GM21367 (cell line): ENCODE data around the gene PCDHB7.
"Not testable (repeated sequence)": the region's sequence is repeated elsewhere in the genome, so short reads cannot be mapped to it uniquely, and the experiment has no call there.

Experiments used
- ATAC-seq: cut with Tn5 transposase; IDR thresholded peaks from one replicate; pipeline ENCODE4 v1.9.1; 2021; ENCODE audit not compliant: unreplicated experiment

Gene PCDHB7

DNA sequence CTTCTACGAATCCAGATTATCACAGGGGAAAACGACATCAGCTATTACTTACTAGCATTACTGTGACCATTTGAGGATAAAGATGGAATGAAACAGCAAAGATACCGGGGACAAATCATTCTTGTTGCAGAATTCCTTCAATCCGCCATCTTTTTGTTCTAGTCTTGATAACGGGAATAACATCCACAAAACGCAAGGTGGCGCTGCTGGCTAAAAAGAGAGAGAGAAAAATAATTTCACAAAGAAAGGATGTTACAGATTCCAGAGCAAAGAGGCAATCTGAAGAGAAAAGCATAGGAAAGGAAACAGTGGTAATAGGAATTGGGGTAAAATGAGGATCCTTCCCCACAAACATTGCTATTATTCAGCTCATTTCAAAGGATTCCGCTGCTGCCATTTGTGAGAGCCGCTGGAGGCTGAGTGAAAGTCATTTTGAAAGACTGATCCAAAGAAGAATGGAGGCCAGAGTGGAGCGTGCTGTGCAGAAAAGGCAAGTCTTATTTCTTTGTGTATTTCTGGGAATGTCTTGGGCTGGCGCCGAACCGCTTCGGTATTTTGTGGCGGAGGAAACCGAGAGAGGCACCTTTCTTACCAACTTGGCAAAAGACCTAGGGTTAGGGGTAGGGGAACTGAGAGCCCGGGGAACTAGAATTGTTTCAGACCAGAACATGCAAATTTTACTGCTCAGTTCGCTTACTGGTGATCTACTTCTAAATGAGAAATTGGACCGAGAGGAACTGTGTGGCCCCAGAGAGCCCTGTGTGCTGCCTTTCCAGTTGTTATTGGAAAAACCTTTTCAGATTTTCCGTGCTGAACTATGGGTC is at the start of gene PCDHB7:
TSS of gene PCDHB7 (plus strand) at position 264 of the 824 bp plus-strand sequence. CDS start at position 456, 192 bp downstream.
- ATAC-seq, result no peak

DNA sequence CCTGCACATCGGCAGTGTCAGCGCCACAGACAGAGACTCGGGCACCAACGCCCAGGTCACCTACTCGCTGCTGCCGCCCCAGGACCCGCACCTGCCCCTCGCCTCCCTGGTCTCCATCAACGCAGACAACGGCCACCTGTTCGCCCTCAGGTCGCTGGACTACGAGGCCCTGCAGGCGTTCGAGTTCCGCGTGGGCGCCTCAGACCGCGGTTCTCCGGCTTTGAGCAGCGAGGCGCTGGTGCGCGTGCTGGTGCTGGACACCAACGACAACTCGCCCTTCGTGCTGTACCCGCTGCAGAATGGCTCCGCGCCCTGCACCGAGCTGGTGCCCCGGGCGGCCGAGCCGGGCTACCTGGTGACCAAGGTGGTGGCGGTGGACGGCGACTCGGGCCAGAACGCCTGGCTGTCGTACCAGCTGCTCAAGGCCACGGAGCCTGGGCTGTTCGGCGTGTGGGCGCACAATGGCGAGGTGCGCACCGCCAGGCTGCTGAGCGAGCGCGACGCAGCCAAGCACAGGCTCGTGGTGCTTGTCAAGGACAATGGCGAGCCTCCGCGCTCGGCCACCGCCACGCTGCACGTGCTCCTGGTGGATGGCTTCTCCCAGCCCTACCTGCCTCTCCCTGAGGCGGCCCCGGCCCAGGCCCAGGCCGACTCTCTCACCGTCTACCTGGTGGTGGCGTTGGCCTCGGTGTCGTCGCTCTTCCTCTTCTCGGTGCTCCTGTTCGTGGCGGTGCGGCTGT is 48.9 kb upstream of the PCDHB7 start:
- not testable (repeated sequence) for ATAC-seq

DNA sequence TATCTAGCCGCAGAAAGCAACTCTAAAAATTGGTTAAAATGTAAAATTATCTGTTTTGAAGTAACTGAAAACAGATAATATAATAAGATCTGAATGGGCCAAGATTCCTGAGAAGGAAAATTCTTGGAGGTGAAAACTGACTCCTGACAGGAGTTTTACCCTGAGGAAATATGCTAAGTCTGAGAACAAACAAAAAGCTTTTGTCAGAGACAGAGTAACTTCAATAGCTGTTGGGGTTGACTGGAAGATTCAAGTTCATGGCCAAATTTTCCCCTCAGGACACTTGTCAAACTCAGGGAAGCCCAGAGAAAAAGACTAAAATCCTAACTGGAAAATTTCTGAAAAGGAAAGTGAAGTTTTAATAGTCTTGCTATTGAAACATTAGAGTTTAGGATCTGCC is 45.1 kb upstream of the PCDHB7 start:
- no peak for ATAC-seq

DNA sequence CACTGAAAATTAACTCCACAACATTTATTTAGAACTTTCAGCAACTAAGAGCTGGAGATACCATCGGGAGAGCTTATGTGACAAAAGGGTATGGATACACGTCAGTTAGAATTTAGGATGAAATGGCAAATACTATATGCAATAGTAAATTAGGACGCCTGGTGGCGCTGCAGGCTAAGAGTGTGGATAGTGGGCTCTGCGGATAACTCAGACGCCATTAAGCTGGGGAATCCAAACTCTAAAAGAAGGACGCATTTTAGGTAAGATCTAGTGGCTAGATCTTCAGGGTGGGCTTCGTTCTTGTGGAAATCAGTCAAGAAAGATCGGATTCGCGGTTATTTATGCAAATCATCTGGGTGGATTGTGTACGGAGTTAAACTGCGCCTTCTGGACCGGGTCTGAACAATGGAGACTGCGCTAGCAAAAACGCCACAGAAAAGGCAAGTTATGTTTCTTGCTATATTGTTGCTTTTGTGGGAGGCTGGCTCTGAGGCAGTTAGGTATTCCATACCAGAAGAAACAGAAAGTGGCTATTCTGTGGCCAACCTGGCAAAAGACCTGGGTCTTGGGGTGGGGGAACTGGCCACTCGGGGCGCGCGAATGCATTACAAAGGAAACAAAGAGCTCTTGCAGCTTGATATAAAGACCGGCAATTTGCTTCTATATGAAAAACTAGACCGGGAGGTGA is 37.3 kb upstream of the PCDHB7 start, which contains the start of gene PCDHB5:
TSS of gene PCDHB5 (plus strand) at position 177 of the 688 bp plus-strand sequence. CDS start at position 406, 229 bp downstream.
- ATAC-seq, result no peak

DNA sequence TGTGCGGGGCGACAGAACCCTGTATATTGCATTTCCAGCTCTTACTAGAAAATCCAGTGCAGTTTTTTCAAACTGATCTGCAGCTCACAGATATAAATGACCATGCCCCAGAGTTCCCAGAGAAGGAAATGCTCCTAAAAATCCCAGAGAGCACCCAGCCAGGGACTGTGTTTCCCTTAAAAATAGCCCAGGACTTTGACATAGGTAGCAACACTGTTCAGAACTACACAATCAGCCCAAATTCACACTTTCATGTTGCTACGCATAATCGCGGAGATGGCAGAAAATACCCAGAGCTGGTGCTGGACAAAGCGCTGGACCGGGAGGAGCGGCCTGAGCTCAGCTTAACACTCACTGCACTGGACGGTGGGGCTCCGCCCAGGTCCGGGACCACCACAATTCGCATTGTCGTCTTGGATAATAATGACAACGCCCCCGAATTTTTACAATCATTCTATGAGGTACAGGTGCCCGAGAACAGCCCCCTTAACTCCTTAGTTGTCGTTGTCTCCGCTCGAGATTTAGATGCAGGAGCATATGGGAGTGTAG is 36.7 kb upstream of the PCDHB7 start:
- no peak for ATAC-seq

DNA sequence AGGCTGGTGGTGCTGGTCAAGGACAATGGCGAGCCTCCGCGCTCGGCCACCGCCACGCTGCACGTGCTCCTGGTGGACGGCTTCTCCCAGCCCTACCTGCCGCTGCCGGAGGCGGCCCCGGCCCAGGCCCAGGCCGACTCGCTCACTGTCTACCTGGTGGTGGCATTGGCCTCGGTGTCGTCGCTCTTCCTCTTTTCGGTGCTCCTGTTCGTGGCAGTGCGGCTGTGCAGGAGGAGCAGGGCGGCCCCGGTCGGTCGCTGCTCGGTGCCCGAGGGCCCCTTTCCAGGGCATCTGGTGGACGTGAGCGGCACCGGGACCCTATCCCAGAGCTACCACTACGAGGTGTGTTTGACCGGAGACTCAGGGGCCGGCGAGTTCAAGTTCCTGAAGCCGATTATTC is 35.1 kb upstream of the PCDHB7 start:
- not testable (repeated sequence) for ATAC-seq

DNA sequence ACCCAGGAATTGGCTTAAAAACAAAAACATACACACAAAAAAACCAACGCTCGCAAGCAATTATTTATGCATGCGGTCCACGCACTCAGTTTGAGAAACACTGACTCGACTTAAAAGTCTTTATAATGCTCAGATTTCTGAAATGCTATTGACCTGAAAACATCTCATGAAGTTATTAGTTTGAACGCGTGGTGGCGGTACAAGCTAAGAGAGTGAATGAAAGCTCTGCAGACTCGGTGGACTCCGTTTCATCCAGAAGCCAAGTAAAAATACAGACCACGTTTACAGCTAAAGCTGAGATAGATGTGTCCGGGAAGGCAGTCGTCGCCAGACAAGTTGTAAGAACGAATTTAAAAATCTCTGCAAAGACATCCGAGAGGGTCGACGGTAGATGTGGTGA is 22.6 kb upstream of the PCDHB7 start, which contains the start of gene PCDHB6:
TSS of gene PCDHB6 (plus strand) at position 246 of the 400 bp plus-strand sequence. CDS start 201 bp downstream, outside the sequence.
- ATAC-seq, result no peak

DNA sequence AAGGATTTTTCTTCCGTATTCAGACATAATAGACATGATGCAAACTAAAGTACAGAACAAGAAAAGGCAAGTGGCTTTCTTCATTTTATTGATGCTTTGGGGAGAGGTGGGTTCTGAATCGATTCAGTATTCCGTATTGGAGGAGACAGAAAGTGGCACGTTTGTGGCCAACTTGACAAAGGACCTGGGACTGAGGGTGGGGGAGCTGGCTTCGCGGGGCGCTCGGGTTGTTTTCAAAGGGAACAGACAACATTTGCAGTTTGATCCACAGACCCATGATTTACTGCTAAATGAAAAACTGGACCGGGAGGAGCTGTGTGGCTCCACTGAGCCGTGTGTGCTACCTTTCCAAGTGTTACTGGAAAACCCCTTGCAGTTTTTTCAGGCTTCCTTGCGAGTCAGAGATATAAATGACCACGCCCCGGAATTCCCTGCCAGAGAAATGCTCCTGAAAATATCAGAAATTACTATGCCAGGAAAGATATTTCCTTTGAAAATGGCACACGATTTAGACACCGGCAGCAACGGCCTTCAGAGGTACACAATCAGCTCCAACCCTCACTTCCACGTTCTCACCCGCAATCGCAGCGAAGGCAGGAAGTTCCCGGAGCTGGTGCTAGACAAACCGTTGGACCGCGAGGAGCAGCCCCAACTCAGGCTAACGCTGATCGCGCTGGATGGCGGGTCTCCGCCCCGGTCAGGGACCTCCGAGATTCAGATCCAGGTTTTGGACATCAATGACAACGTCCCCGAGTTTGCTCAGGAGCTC is 22.0 kb upstream of the PCDHB7 start:
- ATAC-seq, result no peak

DNA sequence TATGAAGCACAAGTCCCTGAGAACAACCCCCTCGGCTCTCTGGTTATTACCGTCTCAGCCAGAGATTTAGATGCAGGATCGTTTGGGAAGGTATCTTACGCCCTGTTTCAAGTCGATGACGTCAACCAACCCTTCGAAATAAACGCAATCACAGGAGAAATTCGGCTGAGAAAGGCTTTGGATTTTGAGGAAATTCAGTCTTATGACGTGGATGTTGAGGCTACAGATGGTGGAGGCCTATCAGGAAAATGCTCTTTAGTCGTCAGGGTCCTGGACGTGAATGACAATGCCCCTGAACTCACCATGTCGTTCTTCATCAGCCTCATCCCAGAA is 21.5 kb upstream of the PCDHB7 start:
- ATAC-seq, result no peak

DNA sequence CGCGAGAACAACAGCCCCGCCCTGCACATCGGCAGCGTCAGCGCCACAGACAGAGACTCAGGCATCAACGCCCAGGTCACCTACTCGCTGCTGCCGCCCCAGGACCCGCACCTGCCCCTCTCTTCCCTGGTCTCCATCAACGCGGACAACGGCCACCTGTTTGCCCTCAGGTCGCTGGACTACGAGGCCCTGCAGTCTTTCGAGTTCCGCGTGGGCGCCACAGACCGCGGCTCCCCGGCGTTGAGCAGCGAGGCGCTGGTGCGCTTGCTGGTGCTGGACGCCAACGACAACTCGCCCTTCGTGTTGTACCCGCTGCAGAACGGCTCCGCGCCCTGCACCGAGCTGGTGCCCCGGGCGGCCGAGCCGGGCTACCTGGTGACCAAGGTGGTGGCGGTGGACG is 20.8 kb upstream of the PCDHB7 start:
- ATAC-seq, result not testable (repeated sequence)

DNA sequence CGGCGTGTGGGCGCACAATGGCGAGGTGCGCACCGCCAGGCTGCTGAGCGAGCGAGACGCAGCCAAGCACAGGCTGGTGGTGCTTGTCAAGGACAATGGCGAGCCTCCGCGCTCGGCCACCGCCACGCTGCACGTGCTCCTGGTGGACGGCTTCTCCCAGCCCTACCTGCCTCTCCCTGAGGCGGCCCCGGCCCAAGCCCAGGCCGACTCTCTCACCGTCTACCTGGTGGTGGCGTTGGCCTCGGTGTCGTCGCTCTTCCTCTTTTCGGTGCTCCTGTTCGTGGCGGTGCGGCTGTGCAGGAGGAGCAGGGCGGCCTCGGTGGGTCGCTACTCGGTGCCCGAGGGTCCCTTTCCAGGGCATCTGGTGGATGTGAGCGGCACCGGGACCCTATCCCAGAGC is 20.3 kb upstream of the PCDHB7 start:
- not testable (repeated sequence) for ATAC-seq

DNA sequence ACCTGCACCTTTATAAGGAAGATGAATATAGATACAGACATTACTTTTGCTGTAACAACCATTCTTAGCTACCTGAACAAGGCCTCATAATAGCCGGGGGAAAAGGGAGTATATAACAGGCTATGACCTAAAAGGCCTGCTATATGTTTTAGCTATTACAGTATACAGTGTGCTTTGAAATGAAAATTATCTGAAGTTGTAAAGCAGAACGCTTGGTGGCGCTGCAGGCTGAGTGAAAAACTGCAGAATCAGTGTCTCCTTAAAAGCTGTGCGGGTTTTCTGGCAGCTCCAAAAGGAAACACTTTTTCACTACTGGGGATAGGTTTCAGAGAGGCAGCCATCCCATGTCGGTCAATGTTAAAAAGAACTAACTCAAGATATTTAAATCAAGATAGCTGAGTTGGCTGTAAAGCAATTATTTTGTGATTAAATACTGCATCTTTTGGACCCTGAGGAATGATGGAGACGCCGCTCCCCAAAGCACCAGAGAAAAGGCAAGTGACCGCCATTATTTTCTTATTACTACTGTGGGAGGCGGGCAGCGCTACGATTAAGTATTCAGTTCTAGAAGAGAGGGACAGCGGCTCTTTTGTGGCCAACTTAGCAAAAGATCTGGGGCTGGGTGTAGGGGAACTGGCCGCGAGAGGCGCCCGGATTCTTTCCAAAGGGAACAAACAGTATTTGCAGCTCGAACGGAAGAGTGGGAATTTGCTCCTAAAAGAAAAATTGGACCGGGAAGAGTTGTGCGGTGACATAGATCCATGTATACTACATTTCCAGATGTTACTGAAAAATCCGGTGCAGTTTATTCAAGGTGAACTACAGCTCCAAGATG is 16.7 kb upstream of the PCDHB7 start:
- ATAC-seq, result no peak

DNA sequence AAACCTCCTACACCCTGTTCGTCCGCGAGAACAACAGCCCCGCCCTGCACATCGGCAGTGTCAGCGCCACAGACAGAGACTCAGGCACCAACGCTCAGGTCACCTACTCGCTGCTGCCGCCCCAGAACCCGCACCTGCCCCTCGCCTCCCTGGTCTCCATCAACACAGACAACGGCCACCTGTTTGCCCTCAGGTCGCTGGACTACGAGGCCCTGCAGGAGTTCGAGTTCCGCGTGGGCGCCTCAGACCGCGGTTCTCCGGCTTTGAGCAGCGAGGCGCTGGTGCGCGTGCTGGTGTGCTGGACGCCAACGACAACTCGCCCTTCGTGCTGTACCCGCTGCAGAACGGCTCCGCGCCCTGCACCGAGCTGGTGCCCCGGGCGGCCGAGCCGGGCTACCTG is 15.1 kb upstream of the PCDHB7 start:
- ATAC-seq, result not testable (repeated sequence)

DNA sequence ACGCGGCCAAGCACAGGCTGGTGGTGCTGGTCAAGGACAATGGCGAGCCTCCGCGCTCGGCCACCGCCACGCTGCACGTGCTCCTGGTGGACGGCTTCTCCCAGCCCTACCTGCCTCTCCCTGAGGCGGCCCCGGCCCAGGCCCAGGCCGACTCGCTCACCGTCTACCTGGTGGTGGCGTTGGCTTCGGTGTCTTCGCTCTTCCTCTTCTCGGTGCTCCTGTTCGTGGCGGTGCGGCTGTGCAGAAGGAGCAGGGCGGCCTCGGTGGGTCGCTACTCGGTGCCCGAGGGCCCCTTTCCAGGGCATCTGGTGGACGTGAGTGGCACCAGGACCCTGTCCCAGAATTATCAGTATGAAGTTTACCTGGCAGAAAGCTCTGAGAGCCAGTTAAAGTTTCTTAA is 14.5 kb upstream of the PCDHB7 start:
- not testable (repeated sequence) for ATAC-seq

DNA sequence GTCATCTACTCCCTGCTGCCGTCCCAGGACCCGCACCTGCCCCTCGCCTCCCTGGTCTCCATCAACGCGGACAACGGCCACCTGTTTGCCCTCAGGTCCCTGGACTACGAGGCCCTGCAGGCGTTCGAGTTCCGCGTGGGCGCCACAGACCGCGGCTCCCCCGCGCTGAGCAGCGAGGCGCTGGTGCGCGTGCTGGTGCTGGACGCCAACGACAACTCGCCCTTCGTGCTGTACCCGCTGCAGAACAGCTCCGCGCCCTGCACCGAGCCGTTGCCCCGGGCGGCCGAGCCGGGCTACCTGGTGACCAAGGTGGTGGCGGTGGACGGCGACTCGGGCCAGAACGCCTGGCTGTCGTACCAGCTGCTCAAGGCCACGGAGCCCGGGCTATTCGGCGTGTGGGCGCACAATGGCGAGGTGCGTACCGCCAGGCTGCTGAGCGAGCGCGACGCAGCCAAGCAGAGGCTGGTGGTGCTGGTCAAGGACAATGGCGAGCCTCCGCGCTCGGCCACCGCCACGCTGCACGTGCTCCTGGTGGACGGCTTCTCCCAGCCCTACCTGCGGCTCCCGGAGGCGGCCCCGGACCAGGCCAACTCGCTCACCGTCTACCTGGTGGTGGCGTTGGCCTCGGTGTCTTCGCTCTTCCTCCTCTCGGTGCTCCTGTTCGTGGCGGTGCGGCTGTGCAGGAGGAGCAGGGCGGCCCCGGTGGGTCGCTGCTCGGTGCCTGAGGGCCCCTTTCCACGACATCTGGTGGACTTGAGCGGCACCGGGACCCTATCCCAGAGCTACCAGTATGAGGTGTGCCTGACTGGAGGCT is 2.1 kb downstream of the PCDHB7 start:
- ATAC-seq, result not testable (repeated sequence)

DNA sequence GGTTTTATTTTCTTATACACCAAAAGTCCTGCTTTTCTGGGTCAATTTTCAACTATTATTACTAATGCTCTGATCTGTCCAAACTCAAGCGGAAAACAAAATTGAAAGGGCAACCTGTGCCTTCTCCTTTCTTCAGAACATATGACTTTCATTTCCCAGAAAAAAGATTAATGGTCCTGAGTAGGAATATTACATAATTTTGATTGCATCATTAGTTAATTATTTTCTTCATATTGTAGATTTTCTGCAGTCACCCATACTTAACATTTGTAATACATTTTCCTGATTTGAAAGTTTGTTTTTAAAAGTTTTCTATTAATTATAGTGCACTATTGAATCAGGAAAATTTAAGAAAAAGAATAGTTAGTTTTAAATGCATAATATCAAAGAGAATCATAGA is 3.5 kb downstream of the PCDHB7 start:
- no peak for ATAC-seq

DNA sequence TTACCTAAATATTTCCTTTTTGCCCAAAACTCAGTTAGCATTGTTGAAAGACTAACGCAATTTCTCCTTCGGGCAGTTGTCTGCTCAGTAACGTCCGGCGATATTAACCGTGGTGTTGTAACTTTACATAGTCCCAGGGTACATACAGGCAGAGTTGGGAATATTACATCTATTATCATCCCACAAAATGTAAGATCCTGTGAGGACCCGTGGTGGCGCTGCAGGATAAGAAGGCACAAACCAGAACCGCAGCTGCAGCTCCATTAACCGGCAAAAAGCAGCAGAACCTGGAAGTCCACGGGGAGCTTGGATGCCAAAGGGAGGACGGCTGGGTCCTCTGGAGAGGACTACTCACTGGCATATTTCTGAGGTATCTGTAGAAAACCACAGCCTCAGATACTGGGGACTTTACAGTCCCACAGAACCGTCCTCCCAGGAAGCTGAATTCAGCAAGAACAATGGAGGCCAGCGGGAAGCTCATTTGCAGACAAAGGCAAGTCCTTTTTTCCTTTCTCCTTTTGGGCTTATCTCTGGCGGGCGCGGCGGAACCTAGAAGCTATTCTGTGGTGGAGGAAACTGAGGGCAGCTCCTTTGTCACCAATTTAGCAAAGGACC is 5.2 kb downstream of the PCDHB7 start, which contains the start of gene PCDHB8:
TSS of gene PCDHB8 (plus strand) at position 214 of the 615 bp plus-strand sequence. CDS start at position 459, 245 bp downstream.
- ATAC-seq, result not testable (repeated sequence)

DNA sequence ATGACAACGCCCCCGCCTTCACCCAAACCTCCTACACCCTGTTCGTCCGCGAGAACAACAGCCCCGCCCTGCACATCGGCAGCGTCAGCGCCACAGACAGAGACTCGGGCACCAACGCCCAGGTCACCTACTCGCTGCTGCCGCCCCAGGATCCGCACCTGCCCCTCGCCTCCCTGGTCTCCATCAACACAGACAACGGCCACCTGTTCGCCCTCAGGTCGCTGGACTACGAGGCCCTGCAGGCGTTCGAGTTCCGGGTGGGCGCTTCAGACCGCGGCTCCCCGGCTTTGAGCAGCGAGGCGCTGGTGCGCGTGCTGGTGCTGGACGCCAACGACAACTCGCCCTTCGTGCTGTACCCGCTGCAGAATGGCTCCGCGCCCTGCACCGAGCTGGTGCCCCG is 6.9 kb downstream of the PCDHB7 start:
- ATAC-seq, result not testable (repeated sequence)
